ENCODE results near the gene FBL. TPM values are rescaled to one million over a fixed set of nuclear protein-coding genes. Genes with fewer than 3 reads are reported as not detected.
"Not testable (repeated sequence)": the region's sequence is repeated elsewhere in the genome, so short reads cannot be mapped to it uniquely, and the experiment has no call there.

The FBL gene
- total RNA-seq (ENCODE audit: unreplicated experiment), result 119 TPM
- long read RNA-seq, transcript FBL-201 (9 exons, 1,160 nt), result major isoform, 13 of 17 reads
- long read RNA-seq, partial matches to known transcripts, result 1 of 17 reads
- long read RNA-seq, other reads (novel, unspliced or antisense), result 3 of 17 reads

GRCh38 chr19:39845933-39846677, at the start of gene FBL:
Gene FBL (minus strand): TSS chr19:39846379. CDS start chr19:39846300, 79 bp downstream.
- Mint-ChIP-seq H3K36me3 (ENCODE audit: unreplicated experiment) (no peaks in the 10 kb centered on the region), H3K9me3 (ENCODE audit: unreplicated experiment) (peaks cover 4% of the 10 kb centered on the region), H3K27me3 (ENCODE audit: unreplicated experiment) (peaks cover 7% of the 10 kb centered on the region), H3K27ac (ENCODE audit: unreplicated experiment) (peak within 1 kb of the TSS; percentile 80), H3K4me3 (ENCODE audit: unreplicated experiment) (peak within 1 kb of the TSS; percentile 90), H3K4me1 (ENCODE audit: low read depth, unreplicated experiment) (peaks cover 32% of the 10 kb centered on the region)
- TF ChIP-seq CTCF (IDR thresholded peaks at IDR 0.05; ENCODE audit: partially characterized antibody, unreplicated experiment), result no peak
- DNase-seq, result peak; percentile 99

- H3K27me3 Mint-ChIP-seq (ENCODE audit: unreplicated experiment); H3K4me1 Mint-ChIP-seq (ENCODE audit: low read depth, unreplicated experiment); DNase-seq; H3K36me3 Mint-ChIP-seq (ENCODE audit: unreplicated experiment); H3K9me3 Mint-ChIP-seq (ENCODE audit: unreplicated experiment); H3K27ac Mint-ChIP-seq (ENCODE audit: unreplicated experiment); H3K4me3 Mint-ChIP-seq (ENCODE audit: unreplicated experiment): not testable (repeated sequence)
Measured at GRCh38 chr19:39895096-39895495, 48.9 kb upstream of the FBL start.

- DNase-seq; H3K4me3 Mint-ChIP-seq (ENCODE audit: unreplicated experiment); H3K36me3 Mint-ChIP-seq (ENCODE audit: unreplicated experiment); H3K4me1 Mint-ChIP-seq (ENCODE audit: low read depth, unreplicated experiment); H3K9me3 Mint-ChIP-seq (ENCODE audit: unreplicated experiment); H3K27ac Mint-ChIP-seq (ENCODE audit: unreplicated experiment); H3K27me3 Mint-ChIP-seq (ENCODE audit: unreplicated experiment): not testable (repeated sequence)
Measured at GRCh38 chr19:39894236-39894606, 48.0 kb upstream of the FBL start.

GRCh38 chr19:39893366-39894235, 47.4 kb upstream of the FBL start:
- not testable (repeated sequence) for H3K27me3 Mint-ChIP-seq (ENCODE audit: unreplicated experiment); H3K36me3 Mint-ChIP-seq (ENCODE audit: unreplicated experiment); H3K9me3 Mint-ChIP-seq (ENCODE audit: unreplicated experiment); DNase-seq; H3K27ac Mint-ChIP-seq (ENCODE audit: unreplicated experiment); H3K4me1 Mint-ChIP-seq (ENCODE audit: low read depth, unreplicated experiment); H3K4me3 Mint-ChIP-seq (ENCODE audit: unreplicated experiment)

- not testable (repeated sequence) for H3K4me1 Mint-ChIP-seq (ENCODE audit: low read depth, unreplicated experiment); H3K9me3 Mint-ChIP-seq (ENCODE audit: unreplicated experiment); DNase-seq; H3K4me3 Mint-ChIP-seq (ENCODE audit: unreplicated experiment); H3K27me3 Mint-ChIP-seq (ENCODE audit: unreplicated experiment); H3K36me3 Mint-ChIP-seq (ENCODE audit: unreplicated experiment); H3K27ac Mint-ChIP-seq (ENCODE audit: unreplicated experiment)
Measured at GRCh38 chr19:39892506-39892902, 46.3 kb upstream of the FBL start.

GRCh38 chr19:39891660-39892505, 45.7 kb upstream of the FBL start:
- not testable (repeated sequence) for DNase-seq; H3K36me3 Mint-ChIP-seq (ENCODE audit: unreplicated experiment); H3K27me3 Mint-ChIP-seq (ENCODE audit: unreplicated experiment); H3K9me3 Mint-ChIP-seq (ENCODE audit: unreplicated experiment); H3K27ac Mint-ChIP-seq (ENCODE audit: unreplicated experiment); H3K4me3 Mint-ChIP-seq (ENCODE audit: unreplicated experiment); H3K4me1 Mint-ChIP-seq (ENCODE audit: low read depth, unreplicated experiment)

Data from glutamatergic neuron (in vitro differentiated cells).